B cell (primary cell): Measurements from ENCODE around the gene MAML3. TPM values are rescaled to one million over a fixed set of nuclear protein-coding genes. Genes with fewer than 3 reads are reported as not detected.

Source experiments
- ATAC-seq: fragments of 200-7000 bp; cut with Tn5 transposase; one replicate; pipeline ENCODE4 v1.10.0; 2021; ENCODE audit warnings: low read depth, mild to moderate bottlenecking, moderate number of reproducible peaks, moderate library complexity
- CTCF ChIA-PET: fragments of 350-600 bp; sonication (Branson Sonifier 250); formaldehyde crosslinking; loops from one replicate; lab custom pipeline; 2021; ENCODE audit warnings: antibody characterized with exemption, inconsistent platforms; lab: Charles Lee
- POLR2A ChIA-PET: fragments of 350-600 bp; sonication (Branson Sonifier 250); formaldehyde crosslinking; loops from one replicate; lab custom pipeline; 2021; ENCODE audit warnings: antibody characterized with exemption; lab: Charles Lee
- DNase-seq: peaks from one replicate; pipeline ENCODE4 v3.0.0; 2013
- H2AFZ ChIP-seq: 2 replicates; pipeline ENCODE4 v1.6.1; 2012; ENCODE audit warnings: mild to moderate bottlenecking, low read depth, low read length; ENCODE audit not compliant: insufficient read depth, poor library complexity, severe bottlenecking
- H3K27ac ChIP-seq, 2 donors: 1 replicate in 1 of 2; 2 replicates in 1 of 2; pipeline ENCODE4 v1.5.1; 2012 to 2013; ENCODE audit warnings: low read length in 2 of 2, mild to moderate bottlenecking in 2 of 2, moderate library complexity in 1 of 2
- H3K27me3 ChIP-seq, 4 experiments: fragments of 200-600 bp in 1 of 4; sonication (generic) in 1 of 4; replicated peaks in 1 of 4; 1 replicate in 2 of 4; 2 replicates in 2 of 4; pipeline versions ENCODE4 v1.6.1 to v1.7.0; 2013 to 2016; ENCODE audit warnings: low read length in 3 of 4, mild to moderate bottlenecking in 2 of 4, mixed read lengths in 1 of 4, moderate library complexity in 1 of 4; ENCODE audit not compliant: insufficient read depth in 4 of 4, control insufficient read depth in 3 of 4; ENCODE audit errors: control extremely low read depth in 1 of 4
- H3K36me3 ChIP-seq, 2 experiments: replicated peaks in 1 of 2; 1 replicate in 1 of 2; 2 replicates in 1 of 2; pipeline versions ENCODE4 v1.6.1 to v1.7.1; 2013; ENCODE audit warnings: low read length in 1 of 2; ENCODE audit not compliant: insufficient read depth in 2 of 2, control insufficient read depth in 1 of 2; ENCODE audit errors: control extremely low read depth in 1 of 2, extremely low read depth in 1 of 2
- H3K4me1 ChIP-seq, 2 donors: fragments of 200-600 bp in 1 of 2; sonication (generic) in 1 of 2; 1 replicate in 1 of 2; 2 replicates in 1 of 2; pipeline versions ENCODE4 v1.5.1 to v1.6.1; 2013 to 2017; ENCODE audit warnings: low read length in 2 of 2; ENCODE audit not compliant: control insufficient read depth in 2 of 2, insufficient read depth in 2 of 2
- H3K4me2 ChIP-seq: replicated peaks from 2 replicates; pipeline ENCODE3; 2012; ENCODE audit warnings: mild to moderate bottlenecking, low read depth, low read length; ENCODE audit not compliant: poor library complexity, severe bottlenecking
- H3K4me3 ChIP-seq, 5 experiments: fragments of 200-600 bp in 1 of 5; sonication (generic) in 1 of 5; 1 replicate in 3 of 5; 2 replicates in 2 of 5; pipeline versions ENCODE4 v1.5.1 to v1.7.0; 2011 to 2016; ENCODE audit warnings: low read length in 4 of 5, mild to moderate bottlenecking in 4 of 5, low read depth in 2 of 5, control low read depth in 1 of 5, moderate library complexity in 1 of 5; ENCODE audit not compliant: insufficient read depth in 1 of 5; ENCODE audit errors: control extremely low read depth in 1 of 5, extremely low read depth in 1 of 5
- H3K79me2 ChIP-seq: fragments of 200-600 bp; sonication (generic); one replicate; pipeline ENCODE4 v1.6.0; 2016; ENCODE audit warnings: low read length; ENCODE audit not compliant: control insufficient read depth, insufficient read depth
- H3K9ac ChIP-seq: fragments of 200-600 bp; sonication (generic); 2 replicates; pipeline ENCODE4 v1.6.1; 2017; ENCODE audit warnings: mild to moderate bottlenecking, low read length, moderate library complexity
- H3K9me3 ChIP-seq, 3 donors: one replicate each; pipeline versions ENCODE4 v1.6.1 to v1.7.1; 2013; ENCODE audit warnings: low read length in 2 of 3; ENCODE audit not compliant: control insufficient read depth in 2 of 3, insufficient read depth in 1 of 3; ENCODE audit errors: control extremely low read depth in 1 of 3
- H4K20me1 ChIP-seq: 2 replicates; pipeline ENCODE4 v1.6.0; 2012; ENCODE audit warnings: mild to moderate bottlenecking, low read length; ENCODE audit not compliant: insufficient read depth, control insufficient read depth, poor library complexity, severe bottlenecking
- H3K27ac Mint-ChIP-seq: one replicate; pipeline ENCODE4 v1.8.0; 2021; ENCODE audit warnings: mixed read lengths
- H3K27me3 Mint-ChIP-seq: one replicate; pipeline ENCODE4 v1.8.0; 2021; ENCODE audit warnings: mixed read lengths
- H3K4me1 Mint-ChIP-seq: one replicate; pipeline ENCODE4 v1.8.0; 2021; ENCODE audit warnings: mixed read lengths
- H3K4me3 Mint-ChIP-seq: one replicate; pipeline ENCODE4 v1.8.0; 2021; ENCODE audit warnings: mixed read lengths
- H3K9me3 Mint-ChIP-seq: one replicate; pipeline ENCODE4 v1.8.0; 2022; ENCODE audit warnings: mixed read lengths; ENCODE audit not compliant: insufficient read depth
- EZH2 ChIP-seq: IDR thresholded peaks from 2 replicates; pipeline ENCODE4 v1.6.1; 2012; ENCODE audit warnings: borderline replicate concordance, low read depth, mild to moderate bottlenecking, moderate library complexity, low read length; ENCODE audit not compliant: insufficient read depth, poor library complexity, severe bottlenecking
- WGBS: methylation state at CpG from one replicate; pipeline ENCODE4 v1.1.5; 2013; ENCODE audit warnings: missing lambda C conversion rate; ENCODE audit not compliant: insufficient coverage; 5-methylcytosine and 5-hydroxymethylcytosine counted together
- intact Hi-C: fragments of 100-400 bp; cut with micrococcal nuclease; formaldehyde crosslinking; loops from one replicate; pipeline ENCODE4 v1.10.0; 2022
- polyA plus RNA-seq: library from polyadenylated mRNA; depleted of rRNA; stranded (reverse); fragments of >200 nt; gene quantifications from 2 replicates; pipeline ENCODE4 v1.2.3, GENCODE V29; 2012
- total RNA-seq, 2 donors: library from RNA; stranded (reverse); fragments of 120-200 nt in 1 of 2; gene quantifications; 1 replicate in 1 of 2; 2 replicates in 1 of 2; pipeline versions ENCODE4 v1.2.3 to v1.2.4, GENCODE V29; 2013 to 2022
- TF ChIP-seq, protein P1 (sequence below): fragments of 200-600 bp; IDR thresholded peaks from one replicate; pipeline ENCODE4 v1.8.0; 2022; ENCODE audit warnings: antibody characterized with exemption, mild to moderate bottlenecking

The MAML3 gene
- total and polyA plus RNA-seq, 2 donors (not counting 1 experiment from before 2014, with no cell fraction given) = 0.94 to 5.3 TPM

DNA sequence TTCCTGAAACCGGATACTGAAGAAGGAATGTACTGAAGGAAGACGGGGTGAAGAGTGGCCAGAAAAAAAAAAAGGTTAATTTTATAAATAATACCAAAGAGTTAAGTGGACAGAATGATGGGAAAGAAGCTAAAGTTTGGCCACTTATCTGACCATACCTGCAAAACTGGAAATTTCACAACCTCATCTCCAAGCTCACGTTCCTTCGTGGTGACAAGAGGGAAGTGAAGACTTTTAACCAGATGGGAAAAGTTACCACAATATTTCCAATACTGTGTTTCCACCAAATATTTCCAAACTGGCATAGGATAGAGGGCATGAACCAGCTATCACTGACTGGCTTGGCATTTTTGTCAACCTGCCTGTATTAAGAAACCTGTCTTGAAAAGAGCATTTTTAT, 56.4 kb downstream of the MAML3 start:
- ChIA-PET POLR2A (no interaction called here), CTCF (interaction anchor here (0.7 to 1.7 kb wide), 2 partner anchors 45 to 118 kb away, joined by 4 to 6 read pairs; no protein-coding TSS in a partner anchor)
- intact Hi-C loops = loop anchor here (5.0 kb wide), 1 partner anchor 45 kb away; no protein-coding TSS in a partner anchor
- no peaks in the 10 kb centered on the region for H3K9me3 ChIP-seq
- H3K79me2 ChIP-seq = no peaks in the 10 kb centered on the region
- TF ChIP-seq, protein P1, sequence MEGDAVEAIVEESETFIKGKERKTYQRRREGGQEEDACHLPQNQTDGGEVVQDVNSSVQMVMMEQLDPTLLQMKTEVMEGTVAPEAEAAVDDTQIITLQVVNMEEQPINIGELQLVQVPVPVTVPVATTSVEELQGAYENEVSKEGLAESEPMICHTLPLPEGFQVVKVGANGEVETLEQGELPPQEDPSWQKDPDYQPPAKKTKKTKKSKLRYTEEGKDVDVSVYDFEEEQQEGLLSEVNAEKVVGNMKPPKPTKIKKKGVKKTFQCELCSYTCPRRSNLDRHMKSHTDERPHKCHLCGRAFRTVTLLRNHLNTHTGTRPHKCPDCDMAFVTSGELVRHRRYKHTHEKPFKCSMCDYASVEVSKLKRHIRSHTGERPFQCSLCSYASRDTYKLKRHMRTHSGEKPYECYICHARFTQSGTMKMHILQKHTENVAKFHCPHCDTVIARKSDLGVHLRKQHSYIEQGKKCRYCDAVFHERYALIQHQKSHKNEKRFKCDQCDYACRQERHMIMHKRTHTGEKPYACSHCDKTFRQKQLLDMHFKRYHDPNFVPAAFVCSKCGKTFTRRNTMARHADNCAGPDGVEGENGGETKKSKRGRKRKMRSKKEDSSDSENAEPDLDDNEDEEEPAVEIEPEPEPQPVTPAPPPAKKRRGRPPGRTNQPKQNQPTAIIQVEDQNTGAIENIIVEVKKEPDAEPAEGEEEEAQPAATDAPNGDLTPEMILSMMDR = no peak
- TF ChIP-seq EZH2 = no peak
- H3K27ac ChIP-seq = no peak overlapping the region
- H2AFZ ChIP-seq = no peak overlapping the region
- no peak for ATAC-seq
- no peaks in the 10 kb centered on the region for H4K20me1 ChIP-seq
- no peak overlapping the region for H3K4me3 ChIP-seq
- DNase-seq = no peak
- H3K4me1 ChIP-seq = peaks cover 63 to 64% of the 10 kb centered on the region in 2 donors
- no peak overlapping the region for H3K27ac Mint-ChIP-seq
- peaks cover 3% of the 10 kb centered on the region for H3K9me3 Mint-ChIP-seq
- H3K27me3 Mint-ChIP-seq = peaks cover 17% of the 10 kb centered on the region
- H3K27me3 ChIP-seq = no peaks in the 10 kb centered on the region
- H3K4me1 Mint-ChIP-seq = peaks cover 71% of the 10 kb centered on the region
- WGBS = no CpG with 5 or more reads among the region's 4 CpGs
- H3K4me3 Mint-ChIP-seq = no peak overlapping the region
- peak overlapping the region; percentile 68 for H3K4me2 ChIP-seq
- H3K9ac ChIP-seq = no peak overlapping the region
- H3K36me3 ChIP-seq = no peaks in the 10 kb centered on the region

GRCh38 chr4:140096921-140097320, 57.1 kb downstream of the MAML3 start:
- no peaks in the 10 kb centered on the region for H3K79me2 ChIP-seq
- peak overlapping the region in 1 of 5 experiments; percentile 15 for H3K4me3 ChIP-seq
- Mint-ChIP-seq H3K4me3 (peak overlapping the region; percentile 27), H3K27me3 (peaks cover 14% of the 10 kb centered on the region), H3K4me1 (peaks cover 76% of the 10 kb centered on the region), H3K27ac (peak overlapping the region; percentile 21), H3K9me3 (no peaks in the 10 kb centered on the region)
- H3K4me2 ChIP-seq = peak overlapping the region; percentile 68
- peak overlapping the region; percentile 66 for H2AFZ ChIP-seq
- ChIA-PET CTCF (no interaction called here), POLR2A (no interaction called here)
- TF ChIP-seq EZH2 = no peak
- TF ChIP-seq, protein P1 = no peak
- no peaks in the 10 kb centered on the region for H3K36me3 ChIP-seq
- DNase-seq (no peak), ATAC-seq (no peak)
- H3K4me1 ChIP-seq = peaks cover 63 to 66% of the 10 kb centered on the region in 2 donors
- no peak overlapping the region for H3K9ac ChIP-seq
- H3K9me3 ChIP-seq = no peaks in the 10 kb centered on the region
- no peaks in the 10 kb centered on the region for H3K27me3 ChIP-seq
- H4K20me1 ChIP-seq = no peaks in the 10 kb centered on the region
- H3K27ac ChIP-seq = peak overlapping the region in 1 of 2 donors; percentile 63
- intact Hi-C loops = loop anchor here (5.0 kb wide), 1 partner anchor 45 kb away; no protein-coding TSS in a partner anchor
- 0% methylated on average over 1 of the region's 2 CpGs for WGBS
